ENCODE results near the gene BMS1.

Gene BMS1

GRCh38 chr10:42755556-42756093 lies 27.0 kb upstream of the BMS1 start:
- Histone ChIP-seq H3K27me3 (ENCODE audit: insufficient read depth, poor library complexity, severe bottlenecking) (peaks cover 39% of the 10 kb centered on the region), H3K27ac (replicated peaks) (no peak overlapping the region), H3K4me3 (replicated peaks; ENCODE audit: insufficient read depth, low read length) (no peak overlapping the region)
- DNase-seq (ENCODE audit: low read depth in 1 of 2, low spot score in 1 of 2) = no peak
- TF ChIP-seq, protein P1, sequence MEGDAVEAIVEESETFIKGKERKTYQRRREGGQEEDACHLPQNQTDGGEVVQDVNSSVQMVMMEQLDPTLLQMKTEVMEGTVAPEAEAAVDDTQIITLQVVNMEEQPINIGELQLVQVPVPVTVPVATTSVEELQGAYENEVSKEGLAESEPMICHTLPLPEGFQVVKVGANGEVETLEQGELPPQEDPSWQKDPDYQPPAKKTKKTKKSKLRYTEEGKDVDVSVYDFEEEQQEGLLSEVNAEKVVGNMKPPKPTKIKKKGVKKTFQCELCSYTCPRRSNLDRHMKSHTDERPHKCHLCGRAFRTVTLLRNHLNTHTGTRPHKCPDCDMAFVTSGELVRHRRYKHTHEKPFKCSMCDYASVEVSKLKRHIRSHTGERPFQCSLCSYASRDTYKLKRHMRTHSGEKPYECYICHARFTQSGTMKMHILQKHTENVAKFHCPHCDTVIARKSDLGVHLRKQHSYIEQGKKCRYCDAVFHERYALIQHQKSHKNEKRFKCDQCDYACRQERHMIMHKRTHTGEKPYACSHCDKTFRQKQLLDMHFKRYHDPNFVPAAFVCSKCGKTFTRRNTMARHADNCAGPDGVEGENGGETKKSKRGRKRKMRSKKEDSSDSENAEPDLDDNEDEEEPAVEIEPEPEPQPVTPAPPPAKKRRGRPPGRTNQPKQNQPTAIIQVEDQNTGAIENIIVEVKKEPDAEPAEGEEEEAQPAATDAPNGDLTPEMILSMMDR (IDR thresholded peaks at IDR 0.05; ENCODE audit: insufficient read depth, low read length) = no peak
- TF ChIP-seq, protein P2, sequence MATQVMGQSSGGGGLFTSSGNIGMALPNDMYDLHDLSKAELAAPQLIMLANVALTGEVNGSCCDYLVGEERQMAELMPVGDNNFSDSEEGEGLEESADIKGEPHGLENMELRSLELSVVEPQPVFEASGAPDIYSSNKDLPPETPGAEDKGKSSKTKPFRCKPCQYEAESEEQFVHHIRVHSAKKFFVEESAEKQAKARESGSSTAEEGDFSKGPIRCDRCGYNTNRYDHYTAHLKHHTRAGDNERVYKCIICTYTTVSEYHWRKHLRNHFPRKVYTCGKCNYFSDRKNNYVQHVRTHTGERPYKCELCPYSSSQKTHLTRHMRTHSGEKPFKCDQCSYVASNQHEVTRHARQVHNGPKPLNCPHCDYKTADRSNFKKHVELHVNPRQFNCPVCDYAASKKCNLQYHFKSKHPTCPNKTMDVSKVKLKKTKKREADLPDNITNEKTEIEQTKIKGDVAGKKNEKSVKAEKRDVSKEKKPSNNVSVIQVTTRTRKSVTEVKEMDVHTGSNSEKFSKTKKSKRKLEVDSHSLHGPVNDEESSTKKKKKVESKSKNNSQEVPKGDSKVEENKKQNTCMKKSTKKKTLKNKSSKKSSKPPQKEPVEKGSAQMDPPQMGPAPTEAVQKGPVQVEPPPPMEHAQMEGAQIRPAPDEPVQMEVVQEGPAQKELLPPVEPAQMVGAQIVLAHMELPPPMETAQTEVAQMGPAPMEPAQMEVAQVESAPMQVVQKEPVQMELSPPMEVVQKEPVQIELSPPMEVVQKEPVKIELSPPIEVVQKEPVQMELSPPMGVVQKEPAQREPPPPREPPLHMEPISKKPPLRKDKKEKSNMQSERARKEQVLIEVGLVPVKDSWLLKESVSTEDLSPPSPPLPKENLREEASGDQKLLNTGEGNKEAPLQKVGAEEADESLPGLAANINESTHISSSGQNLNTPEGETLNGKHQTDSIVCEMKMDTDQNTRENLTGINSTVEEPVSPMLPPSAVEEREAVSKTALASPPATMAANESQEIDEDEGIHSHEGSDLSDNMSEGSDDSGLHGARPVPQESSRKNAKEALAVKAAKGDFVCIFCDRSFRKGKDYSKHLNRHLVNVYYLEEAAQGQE (IDR thresholded peaks at IDR 0.05; ENCODE audit: insufficient replicate concordance, low read depth) = no peak
- TF ChIP-seq GABPA (IDR thresholded peaks at IDR 0.05; ENCODE audit: low read depth) (no peak), SPI1 (IDR thresholded peaks at IDR 0.05; ENCODE audit: borderline replicate concordance, low read depth) (no peak), POLR2AphosphoS5 (IDR thresholded peaks at IDR 0.05; ENCODE audit: low read depth) (no peak)

DNA sequence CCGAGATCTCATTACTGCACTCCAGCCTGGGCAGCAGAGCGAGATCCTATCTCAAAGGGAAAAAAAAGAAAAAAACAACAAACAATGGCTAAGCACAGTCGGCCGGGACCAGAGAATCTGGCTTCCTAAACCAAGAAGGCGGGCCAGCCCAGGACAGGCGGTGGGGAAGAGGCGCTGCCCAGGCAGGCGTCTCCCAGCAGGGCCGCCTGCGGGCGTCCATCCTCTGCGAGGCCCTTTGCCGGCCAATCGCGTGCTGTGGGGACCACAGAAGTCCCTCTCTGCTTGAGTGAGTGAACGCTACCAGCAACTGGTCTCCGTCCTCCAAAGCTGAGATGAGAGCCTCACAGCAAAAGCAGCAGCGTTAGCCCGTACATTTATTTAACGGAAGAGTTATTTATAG lies 14.7 kb upstream of the BMS1 start:
- peaks cover under 1% of the 10 kb centered on the region for H3K27me3 ChIP-seq (ENCODE audit: insufficient read depth, poor library complexity, severe bottlenecking)
- DNase-seq (ENCODE audit: low read depth in 1 of 2, low spot score in 1 of 2) = no peak

DNA sequence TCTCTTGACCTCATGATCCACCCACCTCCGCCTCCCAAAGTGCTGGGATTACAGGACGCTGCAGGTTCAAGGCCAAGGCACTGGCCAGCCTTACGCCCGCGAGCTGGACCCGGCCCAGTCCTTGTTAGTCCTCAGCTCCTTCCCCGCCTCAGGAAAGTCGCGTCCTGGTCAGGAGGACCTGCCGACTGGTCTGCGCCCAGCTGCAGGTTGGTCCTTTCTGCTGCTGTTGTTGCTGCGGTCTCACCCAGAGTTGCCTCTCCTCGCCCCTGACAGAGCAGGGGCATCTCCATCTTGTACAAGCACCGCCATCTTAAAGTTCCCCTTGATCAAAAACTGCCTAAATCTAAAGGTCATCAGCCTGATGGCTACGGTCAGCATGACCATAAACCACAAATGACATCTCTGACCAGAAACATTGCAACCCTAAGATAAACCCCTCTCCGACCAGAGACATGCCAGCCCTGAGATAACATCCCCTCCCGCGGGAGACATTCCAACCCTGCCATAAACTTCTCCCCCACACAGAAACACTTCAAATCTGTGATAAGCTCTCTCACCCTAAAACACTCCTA lies 13.9 kb upstream of the BMS1 start:
- H3K4me3 ChIP-seq (replicated peaks; ENCODE audit: insufficient read depth, low read length) = no peak overlapping the region
- no peaks in the 10 kb centered on the region for H3K27me3 ChIP-seq (ENCODE audit: insufficient read depth, poor library complexity, severe bottlenecking)
- no peak for DNase-seq (ENCODE audit: low read depth in 1 of 2, low spot score in 1 of 2)
- H3K27ac ChIP-seq (replicated peaks) = no peak overlapping the region
- TF ChIP-seq SPI1 (IDR thresholded peaks at IDR 0.05; ENCODE audit: borderline replicate concordance, low read depth) (no peak), GABPA (IDR thresholded peaks at IDR 0.05; ENCODE audit: low read depth) (no peak), POLR2AphosphoS5 (IDR thresholded peaks at IDR 0.05; ENCODE audit: low read depth) (no peak)
- TF ChIP-seq, protein P1 (IDR thresholded peaks at IDR 0.05; ENCODE audit: insufficient read depth, low read length) = no peak
- TF ChIP-seq, protein P2 (IDR thresholded peaks at IDR 0.05; ENCODE audit: insufficient replicate concordance, low read depth) = no peak

More for the DNA sequence above, 14.7 kb upstream of the BMS1 start:
- Histone ChIP-seq H3K4me3 (replicated peaks; ENCODE audit: insufficient read depth, low read length) (no peak overlapping the region), H3K27ac (replicated peaks) (no peak overlapping the region)
- TF ChIP-seq, protein P1 (IDR thresholded peaks at IDR 0.05; ENCODE audit: insufficient read depth, low read length) = no peak
- TF ChIP-seq SPI1 (IDR thresholded peaks at IDR 0.05; ENCODE audit: borderline replicate concordance, low read depth) (no peak), GABPA (IDR thresholded peaks at IDR 0.05; ENCODE audit: low read depth) (no peak)
- TF ChIP-seq, protein P2 (IDR thresholded peaks at IDR 0.05; ENCODE audit: insufficient replicate concordance, low read depth) = no peak
